SU-DHL-6 (cell line): ENCODE data around the gene POU2F3.

ENCODE experiments used
- CTCF ChIP-seq: fragments of 200-600 bp; sonication (generic); IDR thresholded peaks from one replicate; pipeline ENCODE4 v1.5.1; 2017; ENCODE audit warnings: antibody characterized with exemption, mild to moderate bottlenecking, low read length, moderate library complexity; ENCODE audit not compliant: insufficient read depth, poor library complexity, severe bottlenecking
- EZH2phosphoT487 ChIP-seq: fragments of 200-600 bp; sonication (generic), shearing (Covaris generic); conservative IDR thresholded peaks from 2 replicates; pipeline ENCODE4 v1.6.1; 2018; ENCODE audit warnings: mild to moderate bottlenecking, antibody characterized with exemption, low read length, moderate library complexity, mixed read lengths

- TF ChIP-seq CTCF (no peak), EZH2phosphoT487 (no peak)
These were observed 99.5 kb downstream of the POU2F3 start for GRCh38 chr11:120339394-120339890.
